Choroid plexus epithelial cell (primary cell): ENCODE results near the gene HECW1.

Source experiments
- DNase-seq: peaks from one replicate; pipeline ENCODE4 v3.0.0-alpha.2; 2010; ENCODE audit warnings: low read depth
- H3K4me3 ChIP-seq: 2 replicates; pipeline ENCODE4 v1.5.1; 2011; ENCODE audit warnings: low read depth, mild to moderate bottlenecking, control low read depth, low read length, moderate library complexity
- TF ChIP-seq, protein P1 (sequence below): conservative IDR thresholded peaks from 2 replicates; pipeline ENCODE4 v1.5.1; 2011; ENCODE audit warnings: low read depth, mild to moderate bottlenecking, control low read depth, inconsistent platforms, low read length, moderate library complexity

The HECW1 gene

DNA sequence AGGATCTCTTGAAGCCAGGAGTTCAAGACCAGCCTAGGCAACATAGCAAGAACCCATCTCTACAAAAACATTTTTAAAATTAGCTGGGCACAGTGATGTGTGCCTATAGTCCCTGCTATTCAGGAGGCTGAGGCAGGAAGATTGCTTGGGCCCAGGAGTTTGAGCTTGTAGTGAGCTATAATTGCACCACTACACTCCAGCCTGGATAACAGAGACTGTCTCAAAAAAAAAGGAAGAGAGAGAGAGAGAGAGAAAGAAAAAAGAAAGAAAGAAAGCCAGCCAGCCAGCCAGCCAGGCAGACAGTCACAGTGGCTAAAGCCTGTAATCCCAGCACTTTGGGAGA, 375.3 kb downstream of the HECW1 start:
- no peak for DNase-seq
- no peak overlapping the region for H3K4me3 ChIP-seq
- TF ChIP-seq, protein P1, sequence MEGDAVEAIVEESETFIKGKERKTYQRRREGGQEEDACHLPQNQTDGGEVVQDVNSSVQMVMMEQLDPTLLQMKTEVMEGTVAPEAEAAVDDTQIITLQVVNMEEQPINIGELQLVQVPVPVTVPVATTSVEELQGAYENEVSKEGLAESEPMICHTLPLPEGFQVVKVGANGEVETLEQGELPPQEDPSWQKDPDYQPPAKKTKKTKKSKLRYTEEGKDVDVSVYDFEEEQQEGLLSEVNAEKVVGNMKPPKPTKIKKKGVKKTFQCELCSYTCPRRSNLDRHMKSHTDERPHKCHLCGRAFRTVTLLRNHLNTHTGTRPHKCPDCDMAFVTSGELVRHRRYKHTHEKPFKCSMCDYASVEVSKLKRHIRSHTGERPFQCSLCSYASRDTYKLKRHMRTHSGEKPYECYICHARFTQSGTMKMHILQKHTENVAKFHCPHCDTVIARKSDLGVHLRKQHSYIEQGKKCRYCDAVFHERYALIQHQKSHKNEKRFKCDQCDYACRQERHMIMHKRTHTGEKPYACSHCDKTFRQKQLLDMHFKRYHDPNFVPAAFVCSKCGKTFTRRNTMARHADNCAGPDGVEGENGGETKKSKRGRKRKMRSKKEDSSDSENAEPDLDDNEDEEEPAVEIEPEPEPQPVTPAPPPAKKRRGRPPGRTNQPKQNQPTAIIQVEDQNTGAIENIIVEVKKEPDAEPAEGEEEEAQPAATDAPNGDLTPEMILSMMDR = no peak

DNA sequence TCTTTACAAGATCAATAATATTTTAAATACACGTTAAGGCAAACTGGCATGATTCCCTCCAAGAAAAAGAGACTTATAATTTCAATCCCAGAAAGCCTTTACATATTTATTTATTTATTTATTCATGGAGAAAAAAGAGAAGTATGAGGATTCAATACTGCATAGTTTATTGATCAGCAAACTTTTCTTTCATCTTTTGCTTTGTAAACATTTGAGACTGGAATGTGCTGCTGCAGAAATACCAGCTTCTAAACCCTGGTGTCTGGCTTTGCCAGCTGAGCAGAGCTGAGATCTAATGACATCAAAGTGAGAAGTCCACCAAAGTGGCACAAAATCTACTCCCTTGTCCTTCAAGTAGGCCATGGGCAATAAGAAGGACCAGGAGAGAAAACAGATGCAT, 376.8 kb downstream of the HECW1 start:
- no peak overlapping the region for H3K4me3 ChIP-seq
- TF ChIP-seq, protein P1 = no peak
- DNase-seq = no peak

DNA sequence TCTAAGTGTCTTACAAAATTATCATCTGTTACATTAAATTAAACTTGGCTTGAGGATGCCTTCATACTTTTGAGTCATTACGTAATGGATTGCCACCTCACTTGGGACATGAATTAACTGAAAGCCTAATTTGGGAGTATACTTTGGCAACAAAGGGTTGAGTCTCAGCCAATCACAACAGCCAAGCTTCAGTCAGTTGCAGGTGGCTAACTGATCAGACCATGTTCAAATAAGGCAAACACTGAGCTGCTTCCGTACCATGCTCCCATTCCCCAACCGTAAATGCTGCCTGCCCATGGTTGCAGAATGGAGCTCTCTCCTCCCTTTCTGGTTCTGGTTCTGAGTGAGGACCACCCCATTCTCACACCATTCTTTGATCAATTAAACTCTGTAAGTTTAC, 377.6 kb downstream of the HECW1 start:
- TF ChIP-seq, protein P1 = no peak
- DNase-seq = no peak
- no peak overlapping the region for H3K4me3 ChIP-seq

DNA sequence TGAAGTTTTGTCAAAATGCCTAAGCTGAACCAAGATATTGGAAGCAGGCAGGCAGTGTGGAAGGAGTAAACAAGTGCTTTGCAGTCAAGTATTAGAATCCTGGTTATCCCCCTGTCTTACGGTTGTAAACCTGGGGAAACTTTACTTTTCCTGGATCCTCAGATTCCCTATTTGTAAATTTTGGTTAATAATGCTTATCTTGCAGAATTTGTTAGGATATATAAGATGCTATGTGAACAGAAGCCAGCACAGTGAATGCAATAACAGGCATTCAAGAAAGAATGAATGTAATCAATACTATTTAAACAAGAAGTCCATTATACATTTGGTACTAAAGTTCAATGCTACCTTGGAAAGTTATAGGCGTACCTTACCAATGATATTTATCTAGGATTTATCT, 378.7 kb downstream of the HECW1 start:
- no peak for DNase-seq
- TF ChIP-seq, protein P1 = no peak

DNA sequence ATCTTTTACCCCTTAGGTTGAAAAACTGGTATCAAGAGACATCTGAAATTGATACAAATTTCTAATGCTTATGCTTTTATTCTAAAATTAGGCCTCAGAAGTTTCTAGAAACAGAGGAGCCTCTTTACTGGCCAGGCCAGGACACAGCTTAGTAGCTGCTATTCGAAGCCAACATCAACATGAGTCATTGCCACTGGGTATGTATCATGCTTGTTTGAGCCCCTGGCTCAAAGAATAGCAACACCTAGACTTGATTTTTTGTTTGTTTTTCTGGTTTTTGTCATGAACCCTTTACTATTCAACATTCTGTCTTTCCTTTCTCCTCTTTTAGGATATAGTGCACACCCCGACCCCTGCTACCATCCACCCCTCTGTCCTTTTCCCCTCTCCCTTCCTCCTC, 379.5 kb downstream of the HECW1 start:
- DNase-seq = peak; percentile 84
- TF ChIP-seq, protein P1 = no peak
- H3K4me3 ChIP-seq = no peak overlapping the region

More for the DNA sequence above, 378.7 kb downstream of the HECW1 start:
- H3K4me3 ChIP-seq = no peak overlapping the region

DNA sequence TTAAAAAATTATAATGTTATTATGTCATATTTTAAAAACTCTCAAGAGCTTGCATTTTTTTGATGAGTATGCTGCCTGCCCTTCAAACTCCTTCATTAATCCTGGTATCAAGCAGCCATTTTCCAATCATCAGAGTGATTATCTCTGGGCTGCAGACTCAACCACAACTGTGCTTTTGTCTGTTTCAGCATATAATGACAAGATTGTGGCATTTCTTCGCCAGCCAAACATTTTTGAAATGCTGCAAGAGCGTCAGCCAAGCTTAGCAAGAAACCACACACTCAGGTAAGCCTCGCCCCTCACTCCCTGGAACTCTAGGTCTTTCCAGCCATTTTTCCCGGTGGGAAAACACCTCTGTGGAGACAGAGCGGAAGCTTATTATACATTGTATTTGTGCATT, 380.4 kb downstream of the HECW1 start:
- DNase-seq = no peak
- TF ChIP-seq, protein P1 = no peak
- no peak overlapping the region for H3K4me3 ChIP-seq

DNA sequence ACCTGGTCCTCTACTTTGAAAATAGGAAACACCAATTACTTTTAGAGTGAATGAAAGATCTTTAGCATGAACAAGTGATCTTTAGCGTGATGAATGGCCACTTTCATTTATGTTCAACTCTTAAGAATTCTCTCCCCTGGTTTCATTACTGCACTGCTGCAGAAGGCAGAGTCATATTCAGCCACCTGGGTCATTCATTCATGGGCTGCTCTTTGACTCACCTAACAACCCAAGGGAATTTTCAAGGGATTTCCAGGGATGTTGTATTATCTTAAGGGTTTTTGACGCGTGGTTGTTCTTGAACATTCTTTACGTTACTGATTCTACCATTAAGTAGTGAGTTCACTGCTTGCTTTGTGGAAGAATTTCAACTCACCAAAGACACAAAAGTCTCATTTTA, 383.1 kb downstream of the HECW1 start:
- DNase-seq = no peak
- TF ChIP-seq, protein P1 = no peak
- no peak overlapping the region for H3K4me3 ChIP-seq
